WTC11 (cell line): ENCODE measurements around the gene HAND2. TPM values are rescaled to one million over a fixed set of nuclear protein-coding genes. Genes with fewer than 3 reads are reported as not detected.

Source experiments
- ATAC-seq: fragments of 200-7000 bp; cut with Tn5 transposase; 2 replicates; pipeline ENCODE4 v1.10.0; 2021; ENCODE audit warnings: mild to moderate bottlenecking, moderate library complexity
- CTCF ChIA-PET: fragments of 300-600 bp; sonication (Branson Sonifier 250); formaldehyde crosslinking; loops from one replicate; lab custom pipeline; 2021; ENCODE audit warnings: antibody characterized with exemption; lab: Charles Lee
- POLR2A ChIA-PET: fragments of 350-600 bp; sonication (Branson Sonifier 250); formaldehyde crosslinking; loops from one replicate; lab custom pipeline; 2021; ENCODE audit warnings: antibody characterized with exemption; lab: Charles Lee
- DNase-seq: peaks from one replicate; pipeline ENCODE4 v3.0.0; 2021; ENCODE audit warnings: low spot score
- H3K27ac Mint-ChIP-seq: 2 replicates; pipeline ENCODE4 v1.8.0; 2021; ENCODE audit warnings: mixed read lengths
- H3K27me3 Mint-ChIP-seq: 2 replicates; pipeline ENCODE4 v1.8.0; 2021; ENCODE audit warnings: low read depth, mild to moderate bottlenecking, moderate library complexity, mixed read lengths
- H3K36me3 Mint-ChIP-seq: 2 replicates; pipeline ENCODE4 v1.8.0; 2021; ENCODE audit warnings: mixed read lengths
- H3K4me1 Mint-ChIP-seq: 2 replicates; pipeline ENCODE4 v1.8.0; 2022; ENCODE audit warnings: mixed read lengths
- H3K4me3 Mint-ChIP-seq: 2 replicates; pipeline ENCODE4 v1.8.0; 2021; ENCODE audit warnings: mild to moderate bottlenecking, moderate library complexity, mixed read lengths
- H3K9me3 Mint-ChIP-seq: 2 replicates; pipeline ENCODE4 v1.8.0; 2021; ENCODE audit warnings: mixed read lengths
- ATF3 ChIP-seq: sonication (generic); formaldehyde crosslinking; conservative IDR thresholded peaks from 2 replicates; pipeline ENCODE4 v1.8.1; 2022; ENCODE audit warnings: mild to moderate bottlenecking, missing genetic modification reagents
- ATF6 ChIP-seq: sonication (generic); formaldehyde crosslinking; IDR thresholded peaks from 2 replicates; pipeline ENCODE4 v1.8.1; 2023; ENCODE audit warnings: mild to moderate bottlenecking, missing genetic modification reagents
- CBFB ChIP-seq: sonication (generic); formaldehyde crosslinking; IDR thresholded peaks from 2 replicates; pipeline ENCODE4 v1.8.1; 2022; ENCODE audit warnings: mild to moderate bottlenecking, low read depth, missing genetic modification reagents
- E2F4 ChIP-seq: sonication (generic); formaldehyde crosslinking; IDR thresholded peaks from 2 replicates; pipeline ENCODE4 v1.8.1; 2022; ENCODE audit warnings: low read depth, mild to moderate bottlenecking, moderate library complexity, missing genetic modification reagents, borderline replicate concordance
- ELF4 ChIP-seq: sonication (generic); formaldehyde crosslinking; IDR thresholded peaks from 2 replicates; pipeline ENCODE4 v1.8.1; 2022; ENCODE audit warnings: low read depth, mild to moderate bottlenecking, moderate library complexity, missing genetic modification reagents
- EMX1 ChIP-seq: fragments of 250-450 bp; sonication (Bioruptor Pico); IDR thresholded peaks from 2 replicates; pipeline ENCODE4 v1.8.0; 2021; ENCODE audit warnings: mild to moderate bottlenecking
- GRHL2 ChIP-seq: fragments of 250-450 bp; sonication (Bioruptor Pico); IDR thresholded peaks from 2 replicates; pipeline ENCODE4 v1.8.0; 2022; ENCODE audit warnings: mild to moderate bottlenecking, moderate library complexity; ENCODE audit not compliant: insufficient replicate concordance, severe bottlenecking
- GTF2I ChIP-seq: fragments of 250-450 bp; sonication (Bioruptor Pico); conservative IDR thresholded peaks from 2 replicates; pipeline ENCODE4 v1.4.0; 2021; ENCODE audit warnings: mild to moderate bottlenecking
- MAX ChIP-seq: sonication (generic); formaldehyde crosslinking; IDR thresholded peaks from 2 replicates; pipeline ENCODE4 v1.8.0; 2022; ENCODE audit warnings: mild to moderate bottlenecking, missing genetic modification reagents
- MLX ChIP-seq: sonication (generic); formaldehyde crosslinking; IDR thresholded peaks from 2 replicates; pipeline ENCODE4 v1.8.1; 2023; ENCODE audit warnings: mild to moderate bottlenecking, missing genetic modification reagents, moderate library complexity
- NFATC4 ChIP-seq: fragments of 250-450 bp; sonication (Bioruptor Pico); IDR thresholded peaks from 2 replicates; pipeline ENCODE4 v1.9.0; 2021; ENCODE audit warnings: mild to moderate bottlenecking
- NR1H2 ChIP-seq: sonication (generic); formaldehyde crosslinking; IDR thresholded peaks from 2 replicates; pipeline ENCODE4 v1.9.0; 2021; ENCODE audit warnings: mild to moderate bottlenecking, moderate library complexity, missing genetic modification reagents
- PREB ChIP-seq: sonication (generic); formaldehyde crosslinking; IDR thresholded peaks from 2 replicates; pipeline ENCODE4 v1.8.1; 2022; ENCODE audit warnings: mild to moderate bottlenecking, missing genetic modification reagents, moderate library complexity, borderline replicate concordance
- SP1 ChIP-seq: sonication (generic); formaldehyde crosslinking; conservative IDR thresholded peaks from 2 replicates; pipeline ENCODE4 v1.8.1; 2022; ENCODE audit warnings: missing genetic modification reagents
- TEAD1 ChIP-seq: sonication (generic); formaldehyde crosslinking; IDR thresholded peaks from 2 replicates; pipeline ENCODE4 v1.8.0; 2022; ENCODE audit warnings: mild to moderate bottlenecking, missing genetic modification reagents
- TEAD4 ChIP-seq: sonication (generic); formaldehyde crosslinking; IDR thresholded peaks from 2 replicates; pipeline ENCODE4 v1.8.0; 2022; ENCODE audit warnings: mild to moderate bottlenecking, missing genetic modification reagents
- ZNF121 ChIP-seq: sonication (generic); formaldehyde crosslinking; IDR thresholded peaks from 2 replicates; pipeline ENCODE4 v1.8.0; 2023; ENCODE audit warnings: missing genetic modification reagents
- ZNF317 ChIP-seq: sonication (generic); formaldehyde crosslinking; IDR thresholded peaks from 2 replicates; pipeline ENCODE4 v1.8.1; 2023; ENCODE audit warnings: low read depth, mild to moderate bottlenecking, moderate library complexity, missing genetic modification reagents, borderline replicate concordance
- ZNF425 ChIP-seq: fragments of 250-450 bp; sonication (Bioruptor Pico); conservative IDR thresholded peaks from 2 replicates; pipeline ENCODE4 v1.9.0; 2021; ENCODE audit warnings: mild to moderate bottlenecking
- total RNA-seq: library from RNA; stranded (reverse); gene quantifications from 3 replicates; pipeline ENCODE4 v1.2.3, GENCODE V29; 2021
- TF ChIP-seq, protein P1 (sequence below): sonication (generic); formaldehyde crosslinking; IDR thresholded peaks from 2 replicates; pipeline ENCODE4 v1.8.1; 2023; ENCODE audit warnings: mild to moderate bottlenecking, moderate library complexity, missing genetic modification reagents
- TF ChIP-seq, protein P2 (sequence below): fragments of 250-450 bp; sonication (Bioruptor Pico); IDR thresholded peaks from 2 replicates; pipeline ENCODE4 v1.8.0; 2021; ENCODE audit warnings: mild to moderate bottlenecking

HAND2 gene
- total RNA-seq, 1 experiment from 2014 or later, result 0.13 TPM

DNA sequence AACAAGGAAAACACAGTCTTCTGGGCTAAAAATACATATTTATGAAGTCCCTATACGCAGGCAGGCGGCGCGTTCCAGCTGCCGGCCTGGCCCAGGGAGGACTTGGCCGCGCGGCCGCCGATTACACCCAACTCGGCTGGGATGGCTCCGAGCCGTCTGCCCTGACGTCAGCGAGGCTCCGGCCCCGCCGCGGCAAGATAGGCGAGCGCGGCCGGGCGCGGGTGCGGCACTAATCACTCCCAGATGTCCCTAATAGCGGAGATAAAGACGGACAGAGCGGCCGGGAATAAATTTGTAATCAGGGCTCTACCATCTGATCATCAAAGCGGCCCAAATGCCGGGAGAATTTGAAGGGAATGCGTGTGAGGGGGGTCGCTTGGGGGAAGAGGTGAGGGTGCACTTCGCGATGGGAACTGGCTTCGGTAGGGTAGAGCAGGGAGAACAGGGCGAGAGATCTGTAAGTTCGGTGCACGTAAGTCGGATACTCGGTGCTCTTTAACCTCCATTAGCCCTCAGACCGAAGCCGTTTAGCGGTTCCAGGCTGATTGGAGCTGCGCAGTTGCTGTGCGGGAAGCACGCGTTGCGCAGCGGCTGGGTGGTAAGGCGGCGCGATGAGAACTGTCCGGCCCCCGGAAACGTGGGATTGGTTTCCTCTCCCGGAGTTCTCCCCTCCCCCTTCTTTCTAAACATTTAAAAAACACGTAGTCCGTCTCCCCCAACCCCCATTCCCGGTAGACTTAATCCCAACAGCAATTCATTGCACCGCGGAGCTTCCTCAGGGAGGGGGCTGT, 7.7 kb downstream of the HAND2 start:
- H3K27me3 Mint-ChIP-seq, result peaks cover 100% of the 10 kb centered on the region

GRCh38 chr4:173521467-173522159, 8.4 kb downstream of the HAND2 start:
- no peak overlapping the region for H3K27ac Mint-ChIP-seq
- peaks cover 7% of the 10 kb centered on the region; the same call in 1 of the 2 replicates for H3K36me3 Mint-ChIP-seq
- CTCF ChIA-PET, result interaction anchor here (1.2 kb wide), 1 partner anchor 8 kb away, joined by 5 read pairs; the partner anchor contains the start of gene HAND2
- POLR2A ChIA-PET, result interaction anchor here (0.9 to 1.0 kb wide), 2 partner anchors 12 to 14 kb away, joined by 3 read pairs; no protein-coding TSS in a partner anchor
- H3K9me3 Mint-ChIP-seq, result no peaks in the 10 kb centered on the region
- peaks cover 69% of the 10 kb centered on the region for H3K4me1 Mint-ChIP-seq
- peak overlapping the region; percentile 64 for H3K4me3 Mint-ChIP-seq
- DNase-seq, result no peak
- peaks cover 100% of the 10 kb centered on the region for H3K27me3 Mint-ChIP-seq
- no peak for ATAC-seq
- TF ChIP-seq ZNF121 (CRISPR knock-in tag) (no peak), EMX1 (CRISPR knock-in tag) (no peak), ATF6 (CRISPR knock-in tag) (no peak), ATF3 (CRISPR knock-in tag) (no peak), MLX (CRISPR knock-in tag) (no peak), TEAD4 (CRISPR knock-in tag) (no peak), ZNF425 (CRISPR knock-in tag) (no peak), TEAD1 (no peak), E2F4 (CRISPR knock-in tag) (no peak), ZNF317 (CRISPR knock-in tag) (no peak), SP1 (CRISPR knock-in tag) (no peak), GRHL2 (no peak)

More for the DNA sequence above, 7.7 kb downstream of the HAND2 start:
- ChIA-PET POLR2A (interaction anchor here (1.0 kb wide), 1 partner anchor 13 kb away, joined by 3 read pairs; no protein-coding TSS in a partner anchor), CTCF (interaction anchor here (1.0 to 2.5 kb wide), 5 partner anchors 8 to 468 kb away, joined by 3 to 9 read pairs (median 5); partner anchors contain the start of gene HAND2)
- TF ChIP-seq PREB (CRISPR knock-in tag), result no peak
- no peak for TF ChIP-seq ELF4
- TF ChIP-seq NR1H2 (CRISPR knock-in tag), result no peak
- TF ChIP-seq, protein P1, sequence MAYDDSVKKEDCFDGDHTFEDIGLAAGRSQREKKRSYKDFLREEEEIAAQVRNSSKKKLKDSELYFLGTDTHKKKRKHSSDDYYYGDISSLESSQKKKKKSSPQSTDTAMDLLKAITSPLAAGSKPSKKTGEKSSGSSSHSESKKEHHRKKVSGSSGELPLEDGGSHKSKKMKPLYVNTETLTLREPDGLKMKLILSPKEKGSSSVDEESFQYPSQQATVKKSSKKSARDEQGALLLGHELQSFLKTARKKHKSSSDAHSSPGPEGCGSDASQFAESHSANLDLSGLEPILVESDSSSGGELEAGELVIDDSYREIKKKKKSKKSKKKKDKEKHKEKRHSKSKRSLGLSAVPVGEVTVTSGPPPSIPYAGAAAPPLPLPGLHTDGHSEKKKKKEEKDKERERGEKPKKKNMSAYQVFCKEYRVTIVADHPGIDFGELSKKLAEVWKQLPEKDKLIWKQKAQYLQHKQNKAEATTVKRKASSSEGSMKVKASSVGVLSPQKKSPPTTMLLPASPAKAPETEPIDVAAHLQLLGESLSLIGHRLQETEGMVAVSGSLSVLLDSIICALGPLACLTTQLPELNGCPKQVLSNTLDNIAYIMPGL (CRISPR knock-in tag), result no peak
- TF ChIP-seq CBFB (CRISPR knock-in tag), result no peak
- no peak for TF ChIP-seq NFATC4 (CRISPR knock-in tag)
- TF ChIP-seq MAX, result no peak
- TF ChIP-seq, protein P2, sequence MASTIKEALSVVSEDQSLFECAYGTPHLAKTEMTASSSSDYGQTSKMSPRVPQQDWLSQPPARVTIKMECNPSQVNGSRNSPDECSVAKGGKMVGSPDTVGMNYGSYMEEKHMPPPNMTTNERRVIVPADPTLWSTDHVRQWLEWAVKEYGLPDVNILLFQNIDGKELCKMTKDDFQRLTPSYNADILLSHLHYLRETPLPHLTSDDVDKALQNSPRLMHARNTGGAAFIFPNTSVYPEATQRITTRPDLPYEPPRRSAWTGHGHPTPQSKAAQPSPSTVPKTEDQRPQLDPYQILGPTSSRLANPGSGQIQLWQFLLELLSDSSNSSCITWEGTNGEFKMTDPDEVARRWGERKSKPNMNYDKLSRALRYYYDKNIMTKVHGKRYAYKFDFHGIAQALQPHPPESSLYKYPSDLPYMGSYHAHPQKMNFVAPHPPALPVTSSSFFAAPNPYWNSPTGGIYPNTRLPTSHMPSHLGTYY, result no peak
- no peak for TF ChIP-seq GTF2I (CRISPR knock-in tag)
- peak; percentile 13 for ATAC-seq
- peaks cover 70% of the 10 kb centered on the region for H3K4me1 Mint-ChIP-seq
- peak overlapping the region; percentile 64 for H3K4me3 Mint-ChIP-seq
- no peak overlapping the region for H3K27ac Mint-ChIP-seq
- DNase-seq, result peak; percentile 67
- H3K9me3 Mint-ChIP-seq, result no peaks in the 10 kb centered on the region
- H3K36me3 Mint-ChIP-seq, result peaks cover 7% of the 10 kb centered on the region; the same call in 1 of the 2 replicates
